Suprapubic skin (tissue), 3 donors: ENCODE data around the gene PCAT7.

ENCODE experiments used
- EP300 ChIP-seq: sonication (generic); formaldehyde crosslinking; IDR thresholded peaks from one replicate; pipeline ENCODE4 v1.6.1; 2017; ENCODE audit warnings: antibody characterized with exemption
- TF ChIP-seq, protein P1 (sequence below), 2 donors: fragments of 200-600 bp in 1 of 2; fragments of 450-650 bp in 1 of 2; sonication (generic) in 1 of 2; IDR thresholded peaks; one replicate each; pipeline ENCODE4 v1.5.1; 2016 to 2019; ENCODE audit warnings: antibody characterized with exemption in 2 of 2, mild to moderate bottlenecking in 1 of 2, moderate library complexity in 1 of 2

GRCh38 chr9:94528886-94529285 lies 26.0 kb upstream of the PCAT7 start:
- TF ChIP-seq, protein P1, sequence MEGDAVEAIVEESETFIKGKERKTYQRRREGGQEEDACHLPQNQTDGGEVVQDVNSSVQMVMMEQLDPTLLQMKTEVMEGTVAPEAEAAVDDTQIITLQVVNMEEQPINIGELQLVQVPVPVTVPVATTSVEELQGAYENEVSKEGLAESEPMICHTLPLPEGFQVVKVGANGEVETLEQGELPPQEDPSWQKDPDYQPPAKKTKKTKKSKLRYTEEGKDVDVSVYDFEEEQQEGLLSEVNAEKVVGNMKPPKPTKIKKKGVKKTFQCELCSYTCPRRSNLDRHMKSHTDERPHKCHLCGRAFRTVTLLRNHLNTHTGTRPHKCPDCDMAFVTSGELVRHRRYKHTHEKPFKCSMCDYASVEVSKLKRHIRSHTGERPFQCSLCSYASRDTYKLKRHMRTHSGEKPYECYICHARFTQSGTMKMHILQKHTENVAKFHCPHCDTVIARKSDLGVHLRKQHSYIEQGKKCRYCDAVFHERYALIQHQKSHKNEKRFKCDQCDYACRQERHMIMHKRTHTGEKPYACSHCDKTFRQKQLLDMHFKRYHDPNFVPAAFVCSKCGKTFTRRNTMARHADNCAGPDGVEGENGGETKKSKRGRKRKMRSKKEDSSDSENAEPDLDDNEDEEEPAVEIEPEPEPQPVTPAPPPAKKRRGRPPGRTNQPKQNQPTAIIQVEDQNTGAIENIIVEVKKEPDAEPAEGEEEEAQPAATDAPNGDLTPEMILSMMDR (IDR thresholded peaks at IDR 0.05), result no peak
- no peak for TF ChIP-seq EP300
